ENCODE data around the gene ICA1L. TPM values are rescaled to one million over a fixed set of nuclear protein-coding genes. Genes with fewer than 3 reads are reported as not detected.

The ICA1L gene
- total RNA-seq, 1 donor from 2014 or later = 6.5 TPM

GRCh38 chr2:202726070-202726469 lies 145.5 kb downstream of the ICA1L start:
- H3K4me1 Mint-ChIP-seq (ENCODE audit: unreplicated experiment) = peaks cover 2% of the 10 kb centered on the region
- no peak overlapping the region for H3K27ac Mint-ChIP-seq (ENCODE audit: unreplicated experiment)
- no peaks in the 10 kb centered on the region for H3K27me3 Mint-ChIP-seq (ENCODE audit: unreplicated experiment)
- DNase-seq (ENCODE audit: extremely low spot score, unreplicated experiment) = no peak
- no peak for TF ChIP-seq CTCF (IDR thresholded peaks at IDR 0.05)
- peaks cover 12% of the 10 kb centered on the region for H3K36me3 Mint-ChIP-seq (ENCODE audit: unreplicated experiment)
- H3K9me3 Mint-ChIP-seq (ENCODE audit: unreplicated experiment) = no peaks in the 10 kb centered on the region
- H3K4me3 Mint-ChIP-seq (ENCODE audit: unreplicated experiment) = no peak overlapping the region

- DNase-seq (ENCODE audit: extremely low spot score, unreplicated experiment) = no peak
These were observed 147.8 kb downstream of the ICA1L start for GRCh38 chr2:202723746-202724145.

More at GRCh38 chr2:202723746-202724145, 147.8 kb downstream of the ICA1L start:
- Mint-ChIP-seq H3K36me3 (ENCODE audit: unreplicated experiment) (peaks cover 9% of the 10 kb centered on the region), H3K9me3 (ENCODE audit: unreplicated experiment) (no peaks in the 10 kb centered on the region), H3K4me1 (ENCODE audit: unreplicated experiment) (peaks cover 4% of the 10 kb centered on the region), H3K27me3 (ENCODE audit: unreplicated experiment) (no peaks in the 10 kb centered on the region), H3K4me3 (ENCODE audit: unreplicated experiment) (no peak overlapping the region), H3K27ac (ENCODE audit: unreplicated experiment) (no peak overlapping the region)
- TF ChIP-seq CTCF (IDR thresholded peaks at IDR 0.05) = no peak

Other genes with a start within 250 kb of the ICA1L start
- 8.4 and 9.6 TPM in 2 replicates for gene FAM117B, start 236.8 kb downstream of the ICA1L start, total RNA-seq
- 47.9 and 49.3 TPM in 2 replicates for gene WDR12, start 39.9 kb upstream of the ICA1L start, total RNA-seq
- 16.6 and 17.0 TPM in 2 replicates for gene CARF, start 40.5 kb upstream of the ICA1L start, total RNA-seq
- 28.6 and 29.0 TPM in 2 replicates for gene NBEAL1, start 143.1 kb upstream of the ICA1L start, total RNA-seq